ENCODE results near the gene TCERG1. TPM values are rescaled to one million over a fixed set of nuclear protein-coding genes. Genes with fewer than 3 reads are reported as not detected.
A peak's percentile ranks its signal among the peaks of the same experiment; 100 is the strongest.

The TCERG1 gene
- total RNA-seq, 1 experiment from 2014 or later = 83.5 TPM

GRCh38 chr5:146520731-146521130 lies 73.6 kb downstream of the TCERG1 start:
- no peak for TF ChIP-seq EZH2phosphoT487 (IDR thresholded peaks at IDR 0.05; ENCODE audit: borderline replicate concordance)
- no peak for TF ChIP-seq JUND (IDR thresholded peaks at IDR 0.05)
- TF ChIP-seq POLR2AphosphoS5 (IDR thresholded peaks at IDR 0.05; ENCODE audit: low read depth, low read length) = no peak
- no peak for TF ChIP-seq POLR2A (IDR thresholded peaks at IDR 0.05; ENCODE audit: borderline replicate concordance, extremely low read depth, insufficient read depth, insufficient read length)
- no peak for TF ChIP-seq ZFX (IDR thresholded peaks at IDR 0.05)
- no peak for TF ChIP-seq SP1 (IDR thresholded peaks at IDR 0.05; ENCODE audit: low read depth)
- Histone ChIP-seq H3K9me3 (ENCODE audit: control insufficient read depth in 1 of 2, insufficient read depth in 1 of 2, low read depth in 1 of 2, low read length in 2 of 2) (no peaks in the 10 kb centered on the region), H3K4me1 (ENCODE audit: control insufficient read depth in 1 of 2, insufficient read depth in 2 of 2, low read length in 2 of 2) (peaks cover 0 to 6% of the 10 kb centered on the region in 2 experiments; a peak in 1 of 4 replicates), H3K27ac (ENCODE audit: low read depth, low read length) (no peak overlapping the region), H3K27me3 (ENCODE audit: insufficient read depth, low read length) (no peaks in the 10 kb centered on the region; the same call in 1 of the 2 replicates), H3K79me2 (ENCODE audit: insufficient read depth, low read length) (no peaks in the 10 kb centered on the region), H4K20me1 (ENCODE audit: insufficient read depth) (no peaks in the 10 kb centered on the region), H2AFZ (ENCODE audit: low read depth, low read length, poor library complexity, severe bottlenecking) (no peak overlapping the region), H3K36me3 (ENCODE audit: control insufficient read depth in 1 of 2, insufficient read depth in 2 of 2, low read length in 2 of 2) (no peaks in the 10 kb centered on the region), H3K9me2 (ENCODE audit: insufficient read depth) (no peaks in the 10 kb centered on the region), H3K4me2 (ENCODE audit: low read length) (no peak overlapping the region), H3K4me3 (replicated peaks in 1 of 2; ENCODE audit: low read depth in 1 of 2, low read length in 2 of 2) (no peak overlapping the region), H3K9ac (ENCODE audit: low read length) (no peak overlapping the region)
- peak; percentile 51 for ATAC-seq
- DNase-seq (ENCODE audit: low read depth, low spot score) = peak; percentile 2
- intact Hi-C loops (cut with micrococcal nuclease) = no loop called here
- no TSS peak for BruUV-seq (replicated peaks)
- ChIA-PET POLR2A (interaction anchor here (0.6 kb wide), 1 partner anchor 844 kb away, joined by 3 read pairs; no protein-coding TSS in a partner anchor), CTCF (interaction anchor here (1.0 to 1.9 kb wide), 3 partner anchors 13 to 668 kb away, joined by 3 to 15 read pairs (median 3); partner anchors contain the start of gene TCERG1), RAD21 (ENCODE audit: low non-redundant PET in 1 of 2, low total read pairs in 2 of 2, uncharacterized antibody in 2 of 2, unreplicated experiment in 2 of 2) (no interaction called here)

DNA sequence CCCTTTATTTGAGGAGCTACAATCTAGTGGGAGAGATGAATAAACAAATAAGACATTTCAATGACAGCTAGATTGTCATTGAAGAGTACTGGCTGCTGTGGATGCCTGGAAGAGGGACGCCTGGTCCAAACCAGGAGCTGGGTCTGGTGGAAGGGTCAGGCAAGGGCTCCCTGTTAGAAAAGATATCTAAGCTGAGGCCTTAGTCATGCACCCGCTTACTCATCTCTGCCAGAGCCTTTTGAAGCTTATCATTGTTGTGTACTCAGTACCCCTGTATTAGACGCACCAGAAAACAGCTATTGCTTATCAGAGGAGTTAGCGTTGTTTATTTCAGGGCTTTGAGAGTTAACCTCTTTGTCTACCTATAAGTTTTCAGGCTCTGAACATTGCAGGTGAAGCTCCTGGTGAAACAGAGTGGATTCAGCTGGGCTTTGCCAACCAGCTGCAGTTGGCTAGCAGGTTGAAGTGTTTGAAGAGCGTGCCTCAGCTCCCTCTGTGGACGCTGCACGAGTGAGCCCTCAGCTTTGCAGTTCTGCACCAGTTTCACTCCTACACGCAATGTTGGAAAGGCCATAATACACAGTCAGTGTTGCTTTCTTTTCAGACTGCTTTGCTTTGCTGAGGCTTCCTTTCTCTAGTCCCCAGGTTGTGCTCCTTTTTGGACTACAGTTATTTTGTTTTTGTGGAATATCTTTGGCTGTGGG lies 74.4 kb downstream of the TCERG1 start:
- ChIA-PET RAD21 (ENCODE audit: low non-redundant PET in 1 of 2, low total read pairs in 2 of 2, uncharacterized antibody in 2 of 2, unreplicated experiment in 2 of 2) (no interaction called here), CTCF (interaction anchor here (1.9 kb wide), 1 partner anchor 12 kb away, joined by 15 read pairs; no protein-coding TSS in a partner anchor), POLR2A (no interaction called here)
- Histone ChIP-seq H3K9me3 (ENCODE audit: control insufficient read depth in 1 of 2, insufficient read depth in 1 of 2, low read depth in 1 of 2, low read length in 2 of 2) (no peaks in the 10 kb centered on the region), H3K4me3 (replicated peaks in 1 of 2; ENCODE audit: low read depth in 1 of 2, low read length in 2 of 2) (no peak overlapping the region), H3K4me1 (ENCODE audit: control insufficient read depth in 1 of 2, insufficient read depth in 2 of 2, low read length in 2 of 2) (peaks cover 0 to 6% of the 10 kb centered on the region in 2 experiments; a peak in 1 of 4 replicates), H3K4me2 (ENCODE audit: low read length) (no peak overlapping the region), H3K36me3 (ENCODE audit: control insufficient read depth in 1 of 2, insufficient read depth in 2 of 2, low read length in 2 of 2) (no peaks in the 10 kb centered on the region), H3K27me3 (ENCODE audit: insufficient read depth, low read length) (no peaks in the 10 kb centered on the region; the same call in 1 of the 2 replicates), H2AFZ (ENCODE audit: low read depth, low read length, poor library complexity, severe bottlenecking) (no peak overlapping the region), H3K79me2 (ENCODE audit: insufficient read depth, low read length) (no peaks in the 10 kb centered on the region), H3K27ac (ENCODE audit: low read depth, low read length) (no peak overlapping the region), H3K9ac (ENCODE audit: low read length) (no peak overlapping the region), H3K9me2 (ENCODE audit: insufficient read depth) (no peaks in the 10 kb centered on the region), H4K20me1 (ENCODE audit: insufficient read depth) (no peaks in the 10 kb centered on the region)
- intact Hi-C loops (cut with micrococcal nuclease) = no loop called here
- no peak for DNase-seq (ENCODE audit: low read depth, low spot score)
- ATAC-seq = no peak; the same call in 1 of the 2 replicates
- no peak for TF ChIP-seq ELF1 (IDR thresholded peaks at IDR 0.05; ENCODE audit: borderline replicate concordance, low read depth)
- TF ChIP-seq REST (IDR thresholded peaks at IDR 0.05; ENCODE audit: low read depth) = no peak
- no peak for TF ChIP-seq SIN3A (IDR thresholded peaks at IDR 0.05; ENCODE audit: low read depth)
- TF ChIP-seq EZH2 (IDR thresholded peaks at IDR 0.05) = no peak
- TF ChIP-seq SP1 (IDR thresholded peaks at IDR 0.05; ENCODE audit: low read depth) = no peak
- no TSS peak for BruUV-seq (replicated peaks)

Measured in HCT116 (cell line).